Uterus (tissue), 4 donors: ENCODE results near the gene TMEM178B. TPM values are rescaled to one million over a fixed set of nuclear protein-coding genes. Genes with fewer than 3 reads are reported as not detected.

Experiments
- DNase-seq, 2 donors: peaks; one replicate each; pipeline ENCODE4 v3.0.0-alpha.2; 2019 to 2020
- H3K27ac ChIP-seq, 2 donors: fragments of 200-600 bp; sonication (generic); 1 replicate in 1 of 2; 2 replicates in 1 of 2; pipeline ENCODE4 v1.5.1; 2016 to 2018
- H3K27me3 ChIP-seq, 2 donors: fragments of 200-600 bp; sonication (generic); one replicate each; pipeline ENCODE4 v1.5.1; 2018 to 2019; ENCODE audit warnings: control low read depth in 1 of 2
- H3K36me3 ChIP-seq, 2 donors: fragments of 200-600 bp; sonication (generic); one replicate each; pipeline ENCODE4 v1.5.1; 2019; ENCODE audit warnings: control low read depth in 1 of 2
- H3K4me1 ChIP-seq, 2 donors: fragments of 200-600 bp; sonication (generic); one replicate each; pipeline ENCODE4 v1.5.1; 2018 to 2019; ENCODE audit warnings: control low read depth in 1 of 2
- H3K4me3 ChIP-seq, 2 donors: fragments of 200-600 bp; sonication (generic); 1 replicate in 1 of 2; 2 replicates in 1 of 2; pipeline ENCODE4 v1.5.1; 2018 to 2019; ENCODE audit warnings: mild to moderate bottlenecking in 1 of 2
- H3K9me3 ChIP-seq, 2 donors: fragments of 200-600 bp; sonication (generic); one replicate each; pipeline ENCODE4 v1.5.1; 2019; ENCODE audit warnings: control low read depth in 1 of 2
- POLR2A ChIP-seq, 2 donors: fragments of 450-650 bp; IDR thresholded peaks; one replicate each; pipeline ENCODE4 v1.6.1; 2016; ENCODE audit warnings: antibody characterized with exemption in 2 of 2, mild to moderate bottlenecking in 1 of 2, moderate library complexity in 1 of 2
- intact Hi-C: fragments of 100-400 bp; cut with DNase I; formaldehyde crosslinking; loops from one replicate; pipeline ENCODE4 v1.15.1; 2023; ENCODE audit warnings: low total_unique reads
- total RNA-seq, 4 donors: library from RNA; depleted of rRNA in 3 of 4; stranded (reverse); fragments of >200 nt in 3 of 4; gene quantifications; one replicate each; pipeline versions ENCODE4 v1.1.0 to v1.2.4, GENCODE V29; 2014 to 2023
- TF ChIP-seq, protein P1 (sequence below), 4 experiments: fragments of 200-600 bp in 2 of 4; fragments of 450-650 bp in 2 of 4; sonication (generic) in 2 of 4; IDR thresholded peaks; one replicate each; pipeline ENCODE4 v1.5.1; 2016 to 2019; ENCODE audit warnings: antibody characterized with exemption in 4 of 4, mild to moderate bottlenecking in 2 of 4, moderate library complexity in 1 of 4
- donor health status: DM: yes; HTN: yes; CAD: no.

Gene TMEM178B
- total RNA-seq, 4 donors from 2014 or later, result 0.76 to 3.0 TPM; not detected in 2

DNA sequence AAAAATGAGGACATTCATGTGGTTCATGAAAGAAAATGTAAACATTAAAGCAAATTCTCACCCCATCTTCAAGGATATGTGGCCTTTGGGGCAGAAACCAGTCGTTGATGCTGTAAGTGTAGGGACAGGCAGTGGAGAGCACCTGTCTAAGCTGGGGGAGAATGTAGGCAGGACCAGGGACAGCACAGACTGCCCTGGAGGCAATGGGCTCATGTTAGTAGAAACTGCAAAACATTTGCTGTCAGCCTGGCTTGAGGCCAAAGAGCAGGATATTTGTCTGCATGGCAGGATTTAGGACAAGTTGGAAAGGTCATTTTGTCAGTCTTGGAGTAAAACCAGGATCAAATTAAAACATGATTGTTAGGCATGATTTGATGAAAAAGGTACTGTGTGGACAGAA, 265.7 kb downstream of the TMEM178B start:
- H3K27ac ChIP-seq, result no peak overlapping the region
- no peak overlapping the region for H3K4me3 ChIP-seq
- no peaks in the 10 kb centered on the region for H3K4me1 ChIP-seq
- TF ChIP-seq POLR2A (IDR thresholded peaks at IDR 0.05), result no peak
- TF ChIP-seq, protein P1, sequence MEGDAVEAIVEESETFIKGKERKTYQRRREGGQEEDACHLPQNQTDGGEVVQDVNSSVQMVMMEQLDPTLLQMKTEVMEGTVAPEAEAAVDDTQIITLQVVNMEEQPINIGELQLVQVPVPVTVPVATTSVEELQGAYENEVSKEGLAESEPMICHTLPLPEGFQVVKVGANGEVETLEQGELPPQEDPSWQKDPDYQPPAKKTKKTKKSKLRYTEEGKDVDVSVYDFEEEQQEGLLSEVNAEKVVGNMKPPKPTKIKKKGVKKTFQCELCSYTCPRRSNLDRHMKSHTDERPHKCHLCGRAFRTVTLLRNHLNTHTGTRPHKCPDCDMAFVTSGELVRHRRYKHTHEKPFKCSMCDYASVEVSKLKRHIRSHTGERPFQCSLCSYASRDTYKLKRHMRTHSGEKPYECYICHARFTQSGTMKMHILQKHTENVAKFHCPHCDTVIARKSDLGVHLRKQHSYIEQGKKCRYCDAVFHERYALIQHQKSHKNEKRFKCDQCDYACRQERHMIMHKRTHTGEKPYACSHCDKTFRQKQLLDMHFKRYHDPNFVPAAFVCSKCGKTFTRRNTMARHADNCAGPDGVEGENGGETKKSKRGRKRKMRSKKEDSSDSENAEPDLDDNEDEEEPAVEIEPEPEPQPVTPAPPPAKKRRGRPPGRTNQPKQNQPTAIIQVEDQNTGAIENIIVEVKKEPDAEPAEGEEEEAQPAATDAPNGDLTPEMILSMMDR (IDR thresholded peaks at IDR 0.05), result no peak
- DNase-seq, result no peak
- intact Hi-C loops, result no loop called here
- H3K9me3 ChIP-seq, result no peaks in the 10 kb centered on the region
- H3K36me3 ChIP-seq, result no peaks in the 10 kb centered on the region
- H3K27me3 ChIP-seq, result no peaks in the 10 kb centered on the region

DNA sequence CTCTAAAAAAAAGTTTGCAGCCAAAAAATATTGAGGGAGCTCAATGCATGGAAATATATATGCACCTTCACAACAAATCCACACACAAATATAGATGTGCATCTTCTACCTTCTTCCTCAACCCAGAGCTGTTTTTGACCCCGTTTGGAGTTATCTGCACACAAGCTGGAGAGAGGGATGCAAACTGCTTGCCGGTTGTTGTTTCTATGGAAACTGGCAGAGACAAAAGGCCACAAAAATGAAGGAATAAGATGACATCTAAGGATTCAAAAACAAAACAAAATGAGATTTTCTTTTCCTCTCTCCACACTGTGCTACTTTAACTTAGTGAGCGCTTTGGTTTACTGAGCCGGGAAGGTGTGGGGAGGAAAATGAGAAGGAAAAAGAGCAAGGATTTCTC, 267.1 kb downstream of the TMEM178B start:
- intact Hi-C loops, result no loop called here
- Histone ChIP-seq H3K36me3 (no peaks in the 10 kb centered on the region), H3K9me3 (no peaks in the 10 kb centered on the region), H3K27ac (no peak overlapping the region), H3K27me3 (no peaks in the 10 kb centered on the region), H3K4me3 (no peak overlapping the region), H3K4me1 (no peaks in the 10 kb centered on the region)
- DNase-seq, result no peak
- TF ChIP-seq, protein P1 (IDR thresholded peaks at IDR 0.05), result no peak
- no peak for TF ChIP-seq POLR2A (IDR thresholded peaks at IDR 0.05)

DNA sequence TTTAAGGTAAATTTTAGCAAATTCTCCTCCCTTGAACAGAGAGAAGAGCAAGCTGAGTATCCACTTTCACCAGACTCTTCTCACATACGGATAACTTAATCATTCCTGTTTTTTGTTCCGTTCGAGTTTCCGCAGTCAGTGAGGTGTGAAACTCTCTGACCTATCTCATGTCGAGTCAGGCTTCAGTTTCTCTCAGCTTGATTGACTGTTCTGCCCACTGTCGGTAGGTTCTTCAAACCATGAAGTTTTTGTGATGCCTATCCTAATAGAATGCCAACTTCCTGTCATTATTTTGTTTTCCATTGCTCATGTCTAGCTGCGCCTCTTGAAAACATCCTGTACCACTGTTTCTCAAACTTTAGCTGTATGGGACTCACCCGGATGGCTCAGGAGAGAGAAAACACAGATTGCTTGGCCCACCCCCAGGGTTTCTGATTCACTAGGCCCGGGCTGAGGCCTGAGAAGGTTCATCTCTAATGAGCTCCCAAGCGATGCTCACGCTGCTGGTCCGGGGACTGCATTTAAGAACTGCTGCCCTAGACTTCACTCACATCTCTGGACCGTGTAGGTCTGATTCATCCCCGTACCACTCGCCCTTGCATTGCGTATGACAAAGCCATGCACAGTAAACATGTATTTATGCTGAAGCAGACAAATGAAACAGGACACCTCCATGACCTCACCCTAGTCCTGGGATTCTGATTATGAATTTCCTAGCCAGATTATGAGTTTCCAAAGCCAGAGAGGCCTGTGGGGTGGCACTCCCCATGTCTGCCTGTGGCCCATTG, 269.0 kb downstream of the TMEM178B start:
- H3K9me3 ChIP-seq, result no peaks in the 10 kb centered on the region
- no peaks in the 10 kb centered on the region for H3K27me3 ChIP-seq
- no peak for TF ChIP-seq POLR2A (IDR thresholded peaks at IDR 0.05)
- TF ChIP-seq, protein P1 (IDR thresholded peaks at IDR 0.05), result no peak
- intact Hi-C loops, result no loop called here
- H3K36me3 ChIP-seq, result no peaks in the 10 kb centered on the region
- H3K4me1 ChIP-seq, result no peaks in the 10 kb centered on the region
- no peak overlapping the region for H3K4me3 ChIP-seq
- DNase-seq, result no peak
- H3K27ac ChIP-seq, result no peak overlapping the region

DNA sequence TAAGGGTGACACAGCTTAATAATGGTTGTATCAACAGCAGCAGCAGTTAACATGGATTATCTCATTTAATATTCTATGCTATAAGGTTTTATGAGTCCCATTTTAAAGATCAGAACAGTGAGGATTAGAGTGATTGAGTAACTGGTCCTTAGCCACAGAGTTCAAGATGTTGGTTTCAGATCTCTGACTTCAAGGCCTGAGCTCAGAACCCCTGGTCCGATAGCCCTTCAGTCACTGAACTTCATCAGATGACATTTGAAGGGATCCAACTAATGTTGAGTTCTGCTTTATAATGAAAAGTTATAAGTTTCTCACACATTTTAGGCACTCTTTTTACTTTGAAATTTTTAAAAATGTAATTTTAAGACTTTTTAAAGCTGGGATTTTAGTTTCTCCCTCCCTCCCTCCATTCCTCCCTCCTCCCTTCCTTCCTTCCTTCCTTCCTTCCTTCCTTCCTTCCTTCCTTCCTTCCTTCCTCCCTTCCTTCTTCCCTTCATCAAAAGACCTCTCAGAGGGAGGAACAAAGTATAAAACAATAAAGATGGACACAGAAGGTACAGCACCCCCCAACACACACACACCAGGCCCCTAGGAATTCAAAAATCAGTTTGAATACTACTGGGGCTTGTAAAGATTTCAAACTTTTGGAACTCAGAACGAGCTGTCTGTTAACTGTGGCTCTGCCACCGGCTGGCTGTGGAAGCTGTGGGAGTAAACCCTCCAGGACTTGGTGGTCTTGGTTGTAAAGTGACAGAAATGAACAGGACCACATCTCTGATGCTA, 270.5 kb downstream of the TMEM178B start:
- Histone ChIP-seq H3K4me1 (no peaks in the 10 kb centered on the region), H3K27me3 (no peaks in the 10 kb centered on the region), H3K36me3 (no peaks in the 10 kb centered on the region), H3K4me3 (no peak overlapping the region), H3K27ac (no peak overlapping the region), H3K9me3 (no peaks in the 10 kb centered on the region)
- no peak for DNase-seq
- intact Hi-C loops, result no loop called here
- no peak for TF ChIP-seq POLR2A (IDR thresholded peaks at IDR 0.05)

DNA sequence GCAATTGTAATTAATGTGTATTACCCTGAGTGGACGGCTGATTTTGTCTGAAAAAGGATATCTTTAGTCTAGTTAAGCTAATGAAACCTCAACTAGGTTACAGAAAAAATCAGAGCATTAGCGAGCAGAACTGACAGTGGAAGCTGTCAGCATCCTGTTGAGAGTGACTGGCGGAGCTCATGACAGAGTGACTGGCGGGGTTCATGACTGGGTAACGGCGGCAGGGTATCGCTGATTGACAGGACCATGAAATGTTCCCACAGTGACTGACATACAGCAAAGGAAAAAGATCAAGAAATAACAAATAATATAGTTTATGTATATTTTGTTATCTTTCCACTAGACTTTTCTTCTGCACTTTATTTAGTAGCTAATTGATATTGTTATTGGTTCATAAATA, 274.9 kb downstream of the TMEM178B start:
- TF ChIP-seq, protein P1 (IDR thresholded peaks at IDR 0.05), result no peak
- no peak for TF ChIP-seq POLR2A (IDR thresholded peaks at IDR 0.05)
- H3K4me3 ChIP-seq, result no peak overlapping the region
- H3K36me3 ChIP-seq, result no peaks in the 10 kb centered on the region
- H3K27me3 ChIP-seq, result no peaks in the 10 kb centered on the region
- H3K27ac ChIP-seq, result no peak overlapping the region
- no peak for DNase-seq
- H3K4me1 ChIP-seq, result no peaks in the 10 kb centered on the region
- no peaks in the 10 kb centered on the region for H3K9me3 ChIP-seq
- intact Hi-C loops, result no loop called here
